Bronchial epithelial cell (primary cell): ENCODE data around the gene RERG. TPM values are rescaled to one million over a fixed set of nuclear protein-coding genes. Genes with fewer than 3 reads are reported as not detected.
A peak's percentile ranks its signal among the peaks of the same experiment; 100 is the strongest.

Experiments
- DNase-seq: peaks from one replicate; pipeline ENCODE4 v3.0.0-alpha.2; 2010; ENCODE audit warnings: low read depth
- FAIRE-seq: peaks from 2 replicates; lab custom pipeline; 2011; peaks lifted over from hg19 to GRCh38; lab: Jason Lieb, UNC
- H3K27me3 ChIP-seq: 2 replicates; pipeline ENCODE4 v1.5.1; 2011; ENCODE audit warnings: low read length; ENCODE audit not compliant: control insufficient read depth, insufficient read depth
- H3K36me3 ChIP-seq: 2 replicates; pipeline ENCODE4 v1.5.1; 2011; ENCODE audit warnings: low read length; ENCODE audit not compliant: control insufficient read depth, insufficient read depth
- H3K4me3 ChIP-seq: 2 replicates; pipeline ENCODE4 v1.5.1; 2011; ENCODE audit warnings: mild to moderate bottlenecking, low read depth, low read length, control low read depth
- total RNA-seq: library from RNA; depleted of rRNA; stranded (reverse); fragments of >200 nt; gene quantifications from 2 replicates; pipeline ENCODE4 v1.2.1, GENCODE V29; 2014
- TF ChIP-seq, protein P1 (sequence below): IDR thresholded peaks from 2 replicates; pipeline ENCODE4 v1.5.1; 2011; ENCODE audit warnings: mild to moderate bottlenecking, moderate library complexity, low read length, control low read depth, inconsistent platforms; ENCODE audit not compliant: insufficient read depth, severe bottlenecking

The RERG gene
- total RNA-seq, 1 donor from 2014 or later, result 0.53 TPM

- Histone ChIP-seq H3K36me3 (no peaks in the 10 kb centered on the region), H3K4me3 (no peak overlapping the region), H3K27me3 (no peaks in the 10 kb centered on the region)
- FAIRE-seq (peak; percentile 40), DNase-seq (no peak)
- TF ChIP-seq, protein P1, sequence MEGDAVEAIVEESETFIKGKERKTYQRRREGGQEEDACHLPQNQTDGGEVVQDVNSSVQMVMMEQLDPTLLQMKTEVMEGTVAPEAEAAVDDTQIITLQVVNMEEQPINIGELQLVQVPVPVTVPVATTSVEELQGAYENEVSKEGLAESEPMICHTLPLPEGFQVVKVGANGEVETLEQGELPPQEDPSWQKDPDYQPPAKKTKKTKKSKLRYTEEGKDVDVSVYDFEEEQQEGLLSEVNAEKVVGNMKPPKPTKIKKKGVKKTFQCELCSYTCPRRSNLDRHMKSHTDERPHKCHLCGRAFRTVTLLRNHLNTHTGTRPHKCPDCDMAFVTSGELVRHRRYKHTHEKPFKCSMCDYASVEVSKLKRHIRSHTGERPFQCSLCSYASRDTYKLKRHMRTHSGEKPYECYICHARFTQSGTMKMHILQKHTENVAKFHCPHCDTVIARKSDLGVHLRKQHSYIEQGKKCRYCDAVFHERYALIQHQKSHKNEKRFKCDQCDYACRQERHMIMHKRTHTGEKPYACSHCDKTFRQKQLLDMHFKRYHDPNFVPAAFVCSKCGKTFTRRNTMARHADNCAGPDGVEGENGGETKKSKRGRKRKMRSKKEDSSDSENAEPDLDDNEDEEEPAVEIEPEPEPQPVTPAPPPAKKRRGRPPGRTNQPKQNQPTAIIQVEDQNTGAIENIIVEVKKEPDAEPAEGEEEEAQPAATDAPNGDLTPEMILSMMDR, result no peak
Observed at GRCh38 chr12:15194456-15195368, 26.5 kb downstream of the RERG start.

DNA sequence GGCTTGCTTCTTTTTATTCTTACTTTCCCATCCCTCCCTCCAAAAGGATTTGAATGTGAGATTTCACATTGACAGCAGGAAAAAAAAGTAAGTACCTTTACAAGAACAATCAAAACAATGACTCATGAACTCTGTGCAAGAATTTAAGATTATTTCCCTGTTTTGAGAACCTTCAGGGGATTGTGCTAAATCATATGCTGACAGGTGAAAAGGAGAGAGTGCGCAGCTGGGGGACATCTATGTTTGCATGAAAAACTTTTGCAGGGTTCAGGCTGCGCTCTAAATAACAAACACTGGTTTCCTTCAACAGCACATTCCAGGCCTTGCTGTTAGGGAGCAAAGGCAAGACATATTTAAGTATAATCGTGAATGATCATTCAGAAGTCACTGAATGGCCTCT, 27.3 kb downstream of the RERG start:
- FAIRE-seq, result no peak
- TF ChIP-seq, protein P1, result no peak
- no peaks in the 10 kb centered on the region for H3K27me3 ChIP-seq
- DNase-seq, result peak; percentile 52
- no peak overlapping the region for H3K4me3 ChIP-seq
- H3K36me3 ChIP-seq, result no peaks in the 10 kb centered on the region

GRCh38 chr12:15192720-15193119, 28.5 kb downstream of the RERG start:
- TF ChIP-seq, protein P1, result no peak
- DNase-seq (peak; percentile 58), FAIRE-seq (no peak)
- no peak overlapping the region for H3K4me3 ChIP-seq
- no peaks in the 10 kb centered on the region for H3K27me3 ChIP-seq
- no peaks in the 10 kb centered on the region for H3K36me3 ChIP-seq

- FAIRE-seq (no peak), DNase-seq (no peak)
- TF ChIP-seq, protein P1, result no peak
- Histone ChIP-seq H3K36me3 (no peaks in the 10 kb centered on the region), H3K4me3 (no peak overlapping the region), H3K27me3 (no peaks in the 10 kb centered on the region)
Observed at GRCh38 chr12:15188127-15188526, 33.1 kb downstream of the RERG start.

DNA sequence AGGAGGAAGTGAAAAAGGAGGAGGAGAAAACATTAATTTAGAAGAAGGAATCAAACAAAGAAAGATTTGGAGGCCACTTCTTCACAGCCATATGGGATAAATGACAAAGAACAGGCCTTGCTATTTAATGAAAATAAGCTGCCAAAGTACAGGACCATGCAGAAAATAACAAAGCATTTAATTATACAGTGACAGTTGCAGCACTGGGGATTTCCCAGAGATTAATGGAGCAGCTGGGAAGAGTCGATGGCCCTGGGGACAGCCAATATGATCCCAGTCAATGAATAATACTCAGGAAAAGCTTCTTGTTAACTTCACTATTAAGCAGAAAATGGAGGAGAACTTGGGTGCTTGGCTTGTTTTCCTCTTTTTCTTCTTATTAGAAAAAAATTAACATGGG, 34.6 kb downstream of the RERG start:
- Histone ChIP-seq H3K36me3 (no peaks in the 10 kb centered on the region), H3K4me3 (no peak overlapping the region), H3K27me3 (no peaks in the 10 kb centered on the region)
- FAIRE-seq, result no peak
- no peak for DNase-seq
- TF ChIP-seq, protein P1, result no peak

GRCh38 chr12:15184484-15184883, 36.7 kb downstream of the RERG start:
- DNase-seq (no peak), FAIRE-seq (no peak)
- Histone ChIP-seq H3K36me3 (no peaks in the 10 kb centered on the region), H3K4me3 (no peak overlapping the region), H3K27me3 (no peaks in the 10 kb centered on the region)
- TF ChIP-seq, protein P1, result no peak
